Common myeloid progenitor, CD34-positive (primary cell): ENCODE measurements around the gene P2RX3.

Source experiments
- CTCF ChIA-PET: fragments of 350-600 bp; sonication (Branson Sonifier 250); formaldehyde crosslinking; loops from one replicate; lab custom pipeline; 2021; ENCODE audit warnings: antibody characterized with exemption; lab: Charles Lee
- POLR2A ChIA-PET: fragments of 350-600 bp; sonication (Branson Sonifier 250); formaldehyde crosslinking; loops from one replicate; lab custom pipeline; 2021; ENCODE audit warnings: antibody characterized with exemption; lab: Charles Lee
- DNase-seq, 3 donors: peaks; one replicate each; pipeline versions ENCODE4 v3.0.0 to v3.0.0-alpha.2; 2013
- H3K27ac ChIP-seq, 2 experiments: 1 replicate in 1 of 2; 2 replicates in 1 of 2; pipeline ENCODE4 v1.7.0; 2013; ENCODE audit warnings: inconsistent platforms in 2 of 2, low read length in 2 of 2, mild to moderate bottlenecking in 2 of 2, low read depth in 1 of 2, moderate library complexity in 1 of 2; ENCODE audit not compliant: severe bottlenecking in 2 of 2, insufficient read depth in 1 of 2, poor library complexity in 1 of 2
- H3K27me3 ChIP-seq, 5 experiments: replicated peaks in 2 of 5; 1 replicate in 3 of 5; 2 replicates in 2 of 5; pipeline versions ENCODE4 v1.6.1 to v1.7.0; 2013; ENCODE audit warnings: low read length in 4 of 5, mild to moderate bottlenecking in 2 of 5, moderate library complexity in 2 of 5, inconsistent platforms in 1 of 5; ENCODE audit not compliant: insufficient read depth in 5 of 5, control insufficient read depth in 4 of 5
- H3K36me3 ChIP-seq, 4 experiments: 1 replicate in 2 of 4; 2 replicates in 2 of 4; pipeline versions ENCODE4 v1.6.1 to v1.7.0; 2013; ENCODE audit warnings: low read length in 3 of 4, control low read depth in 1 of 4, mild to moderate bottlenecking in 1 of 4; ENCODE audit not compliant: control insufficient read depth in 4 of 4, insufficient read depth in 4 of 4
- H3K4me1 ChIP-seq, 4 experiments: 1 replicate in 3 of 4; 2 replicates in 1 of 4; pipeline versions ENCODE4 v1.6.1 to v1.7.1; 2013; ENCODE audit warnings: low read length in 3 of 4, mild to moderate bottlenecking in 3 of 4, control low read depth in 1 of 4, inconsistent platforms in 1 of 4, moderate library complexity in 1 of 4; ENCODE audit not compliant: control insufficient read depth in 4 of 4, insufficient read depth in 4 of 4; ENCODE audit errors: control extremely low read depth in 1 of 4
- H3K4me3 ChIP-seq, 7 experiments: 1 replicate in 4 of 7; 2 replicates in 3 of 7; pipeline versions ENCODE4 v1.5.1 to v1.7.0; 2013; ENCODE audit warnings: mild to moderate bottlenecking in 7 of 7, low read length in 6 of 7, moderate library complexity in 6 of 7, inconsistent platforms in 2 of 7, low read depth in 2 of 7, control low read depth in 1 of 7; ENCODE audit not compliant: insufficient read depth in 4 of 7, control insufficient read depth in 1 of 7; ENCODE audit errors: extremely low read depth in 1 of 7
- H3K9me3 ChIP-seq, 5 experiments: 1 replicate in 4 of 5; 2 replicates in 1 of 5; pipeline versions ENCODE4 v1.6.1 to v1.7.1; 2013; ENCODE audit warnings: low read length in 4 of 5, mild to moderate bottlenecking in 2 of 5, inconsistent platforms in 1 of 5, low read depth in 1 of 5, moderate library complexity in 1 of 5; ENCODE audit not compliant: control insufficient read depth in 4 of 5, insufficient read depth in 2 of 5; ENCODE audit errors: control extremely low read depth in 1 of 5
- WGBS: methylation state at CpG from one replicate; pipeline ENCODE4 v1.1.5; 2013; ENCODE audit not compliant: insufficient coverage; 5-methylcytosine and 5-hydroxymethylcytosine counted together

Gene P2RX3

GRCh38 chr11:57394203-57394965 is 56.2 kb downstream of the P2RX3 start:
- H3K36me3 ChIP-seq = no peaks in the 10 kb centered on the region
- 96% methylated on average over 4 of the region's 4 CpGs for whole genome bisulfite sequencing
- ChIA-PET POLR2A (no interaction called here), CTCF (interaction anchor here (1.4 to 4.8 kb wide), 3 partner anchors 10 to 32 kb away, joined by 5 to 20 read pairs (median 12); no protein-coding TSS in a partner anchor)
- H3K4me3 ChIP-seq = no peak overlapping the region
- H3K4me1 ChIP-seq = peaks cover 0 to 43% (median 1%) of the 10 kb centered on the region in 4 experiments
- H3K9me3 ChIP-seq = no peaks in the 10 kb centered on the region
- no peak for DNase-seq
- no peaks in the 10 kb centered on the region for H3K27me3 ChIP-seq
- H3K27ac ChIP-seq = no peak overlapping the region

- Histone ChIP-seq H3K27me3 (no peaks in the 10 kb centered on the region), H3K27ac (no peak overlapping the region), H3K4me1 (peaks cover 0 to 35% (median 1%) of the 10 kb centered on the region in 4 experiments), H3K36me3 (no peaks in the 10 kb centered on the region), H3K9me3 (no peaks in the 10 kb centered on the region), H3K4me3 (no peak overlapping the region)
- peak in 1 of 3 donors; percentile 24 for DNase-seq
- CTCF ChIA-PET = interaction anchor here (0.9 to 4.8 kb wide), 6 partner anchors 9 to 131 kb away, joined by 3 to 20 read pairs (median 4); no protein-coding TSS in a partner anchor
- 91% methylated on average over 11 of the region's 11 CpGs for WGBS
- POLR2A ChIA-PET = no interaction called here
Observed at GRCh38 chr11:57395905-57396623, 57.9 kb downstream of the P2RX3 start.

GRCh38 chr11:57396744-57397143 is 58.6 kb downstream of the P2RX3 start:
- CTCF ChIA-PET = interaction anchor here (1.5 to 4.8 kb wide), 6 partner anchors 9 to 51 kb away, joined by 3 to 20 read pairs (median 5); no protein-coding TSS in a partner anchor
- no peak for DNase-seq
- H3K36me3 ChIP-seq = no peaks in the 10 kb centered on the region
- H3K27ac ChIP-seq = no peak overlapping the region
- H3K27me3 ChIP-seq = no peaks in the 10 kb centered on the region
- peaks cover 0 to 29% (median 1%) of the 10 kb centered on the region in 4 experiments for H3K4me1 ChIP-seq
- H3K4me3 ChIP-seq = no peak overlapping the region
- POLR2A ChIA-PET = no interaction called here
- no CpG with 5 or more reads among the region's 2 CpGs for WGBS
- H3K9me3 ChIP-seq = no peaks in the 10 kb centered on the region

GRCh38 chr11:57397394-57397990 is 59.3 kb downstream of the P2RX3 start:
- Histone ChIP-seq H3K4me1 (peaks cover 0 to 24% (median 1%) of the 10 kb centered on the region in 4 experiments), H3K36me3 (no peaks in the 10 kb centered on the region), H3K4me3 (no peak overlapping the region), H3K27me3 (no peaks in the 10 kb centered on the region), H3K27ac (no peak overlapping the region), H3K9me3 (no peaks in the 10 kb centered on the region)
- DNase-seq = peak in 1 of 3 donors; percentile 18
- ChIA-PET POLR2A (no interaction called here), CTCF (interaction anchor here (1.5 to 4.8 kb wide), 3 partner anchors 8 to 45 kb away, joined by 4 to 20 read pairs (median 6); no protein-coding TSS in a partner anchor)
- WGBS = 64% methylated on average over 3 of the region's 4 CpGs

GRCh38 chr11:57399221-57399620 is 61.1 kb downstream of the P2RX3 start:
- Histone ChIP-seq H3K27ac (no peak overlapping the region), H3K4me1 (peaks cover 0 to 22% (median 1%) of the 10 kb centered on the region in 4 experiments), H3K9me3 (no peaks in the 10 kb centered on the region), H3K27me3 (no peaks in the 10 kb centered on the region), H3K4me3 (no peak overlapping the region), H3K36me3 (no peaks in the 10 kb centered on the region)
- WGBS = 80% methylated on average over 1 of the region's 5 CpGs
- DNase-seq = no peak
- POLR2A ChIA-PET = no interaction called here
- CTCF ChIA-PET = interaction anchor here (0.6 to 2.0 kb wide), 5 partner anchors 11 to 41 kb away, joined by 3 to 8 read pairs (median 3); partner anchors contain the start of gene PRG3

- H3K27ac ChIP-seq = no peak overlapping the region
- peaks cover 0 to 22% (median 1%) of the 10 kb centered on the region in 4 experiments for H3K4me1 ChIP-seq
- H3K9me3 ChIP-seq = no peaks in the 10 kb centered on the region
- H3K4me3 ChIP-seq = no peak overlapping the region
- H3K36me3 ChIP-seq = peaks cover 0 to 2% (median 0%) of the 10 kb centered on the region in 4 experiments
- POLR2A ChIA-PET = no interaction called here
- 100% methylated on average over 1 of the region's 4 CpGs for whole genome bisulfite sequencing
- DNase-seq = no peak
- CTCF ChIA-PET = interaction anchor here (0.9 to 2.0 kb wide), 5 partner anchors 8 to 42 kb away, joined by 3 to 8 read pairs (median 4); partner anchors contain the start of gene PRG3
- H3K27me3 ChIP-seq = no peaks in the 10 kb centered on the region
Observed at GRCh38 chr11:57399972-57400578, 61.9 kb downstream of the P2RX3 start.
